ENCODE results near the gene PRSS16.
"Not testable (repeated sequence)": the region's sequence is repeated elsewhere in the genome, so short reads cannot be mapped to it uniquely, and the experiment has no call there.

Gene PRSS16

DNA sequence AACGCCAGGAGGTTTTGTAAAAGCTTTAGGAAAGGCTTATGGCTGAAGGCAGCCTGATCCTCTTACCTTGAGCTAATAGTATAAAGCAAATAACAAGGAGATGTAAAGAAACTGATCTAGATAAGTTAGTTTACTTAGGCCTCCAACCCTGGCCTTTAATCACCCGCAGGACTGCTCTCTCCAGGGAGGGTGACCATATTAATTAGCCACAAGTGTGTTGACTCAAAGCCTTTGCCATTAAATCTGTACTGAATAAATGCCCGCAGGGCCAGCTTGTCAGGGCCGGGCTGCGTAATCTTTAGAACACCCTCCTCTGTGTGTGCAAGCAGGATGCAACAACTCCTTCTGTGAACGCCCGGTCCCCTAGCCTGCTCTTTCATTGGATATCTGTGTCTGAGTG, 6.1 kb upstream of the PRSS16 start:
- DNase-seq (ENCODE audit: low read depth in 2 of 2, low spot score in 1 of 2), result no peak

DNA sequence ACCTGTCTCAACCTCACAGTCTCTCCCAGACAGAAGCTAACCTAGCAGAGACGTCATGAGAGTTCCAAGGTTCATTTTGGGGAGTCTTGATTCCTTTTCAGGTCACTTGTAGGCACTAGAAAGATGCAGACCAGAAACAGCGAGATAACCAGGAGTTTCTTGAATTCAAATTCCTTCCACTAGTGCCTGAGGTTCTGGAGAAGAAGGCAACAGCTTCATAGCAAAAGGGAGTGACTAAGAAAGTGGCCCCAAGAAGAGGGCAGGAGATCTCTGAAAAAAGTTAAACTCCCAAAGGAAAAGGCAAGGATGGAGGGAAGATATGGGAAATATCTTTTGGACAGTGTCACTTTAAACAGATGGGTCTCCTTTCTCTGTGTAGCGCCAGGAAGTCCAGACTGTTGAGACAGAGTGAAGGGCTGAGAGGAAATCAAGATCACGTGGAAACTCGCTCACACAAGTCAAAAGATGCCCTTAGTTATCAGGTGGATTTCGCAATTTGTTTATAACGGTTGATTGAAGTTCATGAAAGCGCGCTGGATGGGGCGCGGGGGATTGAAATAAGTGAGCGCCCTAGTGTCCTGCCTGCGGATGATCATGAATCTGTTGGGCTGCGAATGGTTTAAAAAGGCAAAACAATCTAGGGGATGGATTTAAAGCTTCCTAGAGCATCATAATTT, 4.8 kb upstream of the PRSS16 start:
- no peak for DNase-seq (ENCODE audit: low read depth in 2 of 2, low spot score in 1 of 2)

DNA sequence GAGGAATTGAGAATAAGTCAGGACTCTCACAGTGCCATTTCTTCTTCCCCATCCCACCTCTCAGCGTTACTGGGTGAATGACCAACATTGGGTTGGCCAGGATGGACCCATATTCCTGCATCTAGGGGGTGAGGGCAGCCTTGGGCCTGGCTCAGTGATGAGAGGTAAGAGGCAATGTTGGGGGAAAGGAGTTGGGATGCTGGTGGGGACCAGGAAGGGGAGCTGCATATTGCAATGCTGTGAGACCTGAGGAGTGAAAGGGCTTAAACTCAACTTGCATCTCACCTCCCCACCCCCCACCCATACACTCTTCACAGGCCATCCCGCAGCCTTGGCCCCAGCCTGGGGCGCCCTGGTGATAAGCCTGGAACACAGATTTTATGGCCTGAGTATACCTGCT, 1.3 kb downstream of the PRSS16 start:
- no peak for DNase-seq (ENCODE audit: low read depth in 2 of 2, low spot score in 1 of 2)

DNA sequence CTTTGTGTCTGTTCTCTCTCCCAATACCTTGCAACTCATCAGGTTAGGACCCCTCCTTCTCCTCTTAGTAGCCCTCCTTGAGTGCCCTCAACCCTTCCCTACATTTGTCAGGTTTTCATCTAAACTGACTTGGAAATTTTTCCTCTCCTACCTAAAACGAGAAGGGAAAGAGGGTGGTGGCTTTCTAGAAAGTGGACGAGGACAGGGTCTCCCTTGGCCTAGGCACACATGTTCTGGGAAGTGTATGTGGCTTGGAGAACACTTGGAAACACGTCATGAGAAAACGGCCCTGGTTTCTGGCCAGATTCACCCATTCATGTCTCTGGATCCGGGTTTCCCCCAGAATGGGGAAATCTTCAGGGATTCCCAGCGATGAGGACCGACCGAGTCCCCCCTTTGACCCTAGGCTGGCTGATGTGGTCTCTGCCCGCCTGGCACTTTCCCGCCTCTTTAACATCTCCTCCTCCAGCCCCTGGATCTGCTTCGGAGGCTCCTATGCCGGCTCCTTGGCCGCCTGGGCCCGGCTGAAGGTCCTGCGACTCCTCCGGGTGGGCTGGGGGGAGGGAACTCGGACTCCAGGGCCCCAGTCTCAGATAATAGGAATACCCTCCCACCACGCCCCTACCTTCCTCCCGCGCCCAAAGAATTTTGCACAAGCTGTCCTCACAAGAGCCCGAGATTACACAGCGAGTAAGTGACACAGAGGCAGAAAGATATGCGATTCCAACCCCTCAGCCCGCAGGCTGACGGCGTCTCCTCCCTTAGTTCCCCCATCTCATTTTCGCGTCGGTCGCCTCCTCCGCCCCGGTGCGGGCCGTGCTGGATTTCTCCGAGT, 3.0 kb downstream of the PRSS16 start:
- DNase-seq (ENCODE audit: low read depth in 2 of 2, low spot score in 1 of 2), result no peak

DNA sequence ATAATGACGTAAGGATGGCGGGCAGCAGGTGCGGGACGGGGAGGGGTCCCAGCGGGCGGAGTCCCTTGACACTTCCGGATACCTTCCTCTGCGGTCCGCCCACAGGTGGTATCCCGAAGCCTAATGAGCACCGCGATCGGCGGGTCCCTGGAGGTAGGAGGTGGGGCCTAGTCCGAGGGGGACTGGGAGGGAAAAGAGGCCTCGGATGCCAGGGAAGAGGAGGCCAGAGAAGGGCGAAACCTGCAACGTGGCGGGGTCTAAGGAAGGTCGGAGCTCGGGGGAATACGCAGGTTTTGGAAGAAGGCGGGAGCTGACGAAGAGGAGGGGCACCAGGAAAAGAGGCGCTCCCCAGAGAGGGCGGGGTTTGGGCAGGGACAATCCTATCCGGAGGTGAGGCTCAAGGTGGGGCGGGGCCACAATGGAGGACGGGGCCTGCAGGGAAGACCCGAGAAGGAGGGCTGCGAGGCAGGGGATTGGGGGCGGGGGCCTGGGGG, 3.7 kb downstream of the PRSS16 start:
- peak in 1 of 2 donors; percentile 30 for DNase-seq (ENCODE audit: low read depth in 2 of 2, low spot score in 1 of 2)

DNA sequence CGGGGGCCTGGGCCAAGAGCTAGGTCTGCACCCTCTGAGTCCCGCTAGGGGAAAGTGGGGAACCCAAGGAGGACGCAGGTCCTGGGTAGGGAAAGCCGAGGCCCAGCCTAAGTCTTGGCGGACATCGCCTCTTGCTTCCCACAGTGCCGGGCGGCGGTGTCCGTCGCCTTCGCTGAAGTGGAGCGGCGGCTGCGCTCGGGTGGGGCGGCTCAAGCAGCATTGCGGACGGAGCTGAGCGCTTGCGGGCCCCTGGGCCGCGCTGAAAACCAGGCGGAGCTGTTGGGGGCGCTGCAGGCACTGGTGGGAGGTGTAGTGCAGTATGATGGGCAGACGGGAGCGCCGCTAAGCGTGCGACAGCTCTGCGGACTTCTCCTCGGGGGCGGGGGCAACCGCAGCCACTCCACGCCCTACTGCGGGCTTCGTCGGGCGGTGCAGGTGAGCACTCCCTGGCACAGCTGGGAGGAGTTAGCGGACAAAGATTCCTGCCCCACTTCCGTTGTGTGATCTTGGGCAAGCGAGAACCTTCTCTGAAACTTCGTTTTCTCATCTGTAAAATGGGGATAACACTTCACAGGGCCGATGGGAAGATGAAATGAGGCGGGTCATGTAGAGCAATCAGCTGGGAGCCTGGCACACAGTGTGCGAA, 4.2 kb downstream of the PRSS16 start:
- peak in 1 of 2 donors; percentile 28 for DNase-seq (ENCODE audit: low read depth in 2 of 2, low spot score in 1 of 2)

DNA sequence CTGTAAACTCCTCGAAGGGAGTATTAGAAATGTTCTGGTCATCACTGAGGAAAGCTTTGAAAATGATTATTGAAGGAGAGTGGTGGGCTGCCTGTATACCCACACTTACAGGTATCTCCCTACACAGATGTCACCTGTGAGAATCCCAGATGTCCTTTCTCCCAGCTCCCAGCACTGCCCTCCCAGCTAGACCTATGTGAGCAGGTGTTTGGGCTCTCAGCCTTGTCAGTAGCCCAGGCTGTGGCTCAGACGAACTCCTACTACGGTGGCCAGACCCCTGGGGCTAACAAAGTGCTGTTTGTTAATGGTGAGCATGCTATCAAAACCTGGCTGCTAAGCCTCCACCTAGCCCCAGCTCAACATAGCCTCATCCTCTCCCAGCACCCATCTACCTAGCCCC, 7.1 kb downstream of the PRSS16 start:
- no peak for DNase-seq (ENCODE audit: low read depth in 2 of 2, low spot score in 1 of 2)

DNA sequence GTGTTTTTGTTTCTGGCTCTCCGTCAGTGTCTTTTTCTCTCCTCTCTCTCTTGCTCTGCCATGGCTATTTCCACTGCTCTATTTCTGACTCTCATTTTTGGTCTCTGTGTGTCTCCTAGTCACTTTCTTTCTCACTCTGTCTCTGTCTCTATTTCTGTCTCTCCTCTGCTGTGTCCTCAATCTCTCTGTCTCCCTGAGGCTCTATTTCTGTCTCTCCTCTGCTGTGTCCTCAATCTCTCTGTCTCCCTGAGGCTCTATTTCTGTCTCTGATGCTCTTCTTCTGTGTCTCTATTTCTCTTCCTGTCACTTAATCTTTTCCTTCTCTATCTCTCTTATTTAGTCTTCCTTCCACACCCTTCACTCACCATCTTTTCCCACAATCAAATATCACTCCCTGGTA, 8.4 kb downstream of the PRSS16 start:
- no peak for DNase-seq (ENCODE audit: low read depth in 2 of 2, low spot score in 1 of 2)

DNA sequence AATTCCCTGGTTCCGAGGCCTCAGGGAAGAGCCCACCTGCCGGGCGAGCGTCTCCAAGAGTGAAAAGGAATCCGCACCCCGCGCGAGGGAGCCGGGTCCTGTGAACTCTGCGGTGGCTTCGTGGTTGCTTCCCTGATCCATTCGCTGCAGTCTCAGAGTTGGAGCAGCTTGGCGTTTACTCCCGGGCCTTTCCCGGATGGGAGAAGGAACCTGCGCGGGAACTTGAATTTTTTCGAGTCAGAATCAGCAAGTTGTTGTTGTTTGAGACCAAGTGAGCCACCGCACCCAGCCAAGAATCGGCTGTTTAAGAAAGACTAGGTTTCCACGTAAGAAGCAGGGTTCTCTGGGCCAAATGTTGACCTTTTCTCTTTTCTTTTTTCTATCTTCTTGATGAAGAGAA, 12.9 kb downstream of the PRSS16 start:
- no peak for DNase-seq (ENCODE audit: low read depth in 2 of 2, low spot score in 1 of 2)

DNA sequence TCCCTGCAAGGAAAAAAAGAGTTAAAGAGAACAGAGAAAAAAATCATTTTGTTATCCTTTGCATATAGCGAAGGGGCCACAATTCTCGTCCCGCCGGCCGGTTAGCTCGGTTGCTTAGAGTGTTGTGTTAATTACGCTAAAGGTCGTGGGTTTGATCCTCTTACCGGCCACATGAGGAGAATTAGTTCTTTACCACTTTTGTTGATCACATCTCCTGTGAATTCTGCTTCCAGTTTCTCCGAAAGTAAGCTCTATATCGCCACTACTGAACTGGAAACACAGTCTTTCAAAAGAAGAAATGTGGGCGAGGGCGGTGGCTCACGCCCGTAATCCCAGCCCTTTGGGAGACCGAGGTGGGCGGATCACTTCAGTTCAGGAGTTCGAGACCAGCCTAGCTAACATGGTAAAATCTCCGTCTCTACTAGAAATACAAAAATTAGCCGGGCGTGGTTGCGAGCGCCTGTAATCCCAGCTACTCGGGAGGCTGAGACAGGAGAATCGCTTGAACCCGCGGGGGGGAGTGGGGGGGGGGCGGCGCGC, 13.4 kb downstream of the PRSS16 start:
- no peak for DNase-seq (ENCODE audit: low read depth in 2 of 2, low spot score in 1 of 2)

DNA sequence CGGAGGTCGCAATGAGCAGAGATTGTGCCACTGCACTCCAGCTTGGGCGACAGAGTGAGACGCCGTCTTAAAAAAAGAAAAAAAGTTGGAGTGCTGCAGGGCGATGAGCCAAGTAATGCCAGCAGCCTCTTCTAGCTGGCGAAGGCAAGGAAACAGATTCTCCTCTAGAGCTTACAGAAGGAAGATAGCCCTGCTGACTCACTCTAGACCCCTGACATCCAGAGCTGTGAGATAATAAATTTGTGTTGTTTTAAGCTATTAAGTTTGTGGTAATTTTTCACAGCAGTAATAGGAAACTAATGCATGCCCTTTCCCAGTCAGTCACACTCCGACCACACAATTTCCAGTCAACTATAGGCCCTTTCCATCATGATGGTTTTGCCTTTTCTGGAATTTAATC, 16.4 kb downstream of the PRSS16 start:
- no peak for DNase-seq (ENCODE audit: low read depth in 2 of 2, low spot score in 1 of 2)

DNA sequence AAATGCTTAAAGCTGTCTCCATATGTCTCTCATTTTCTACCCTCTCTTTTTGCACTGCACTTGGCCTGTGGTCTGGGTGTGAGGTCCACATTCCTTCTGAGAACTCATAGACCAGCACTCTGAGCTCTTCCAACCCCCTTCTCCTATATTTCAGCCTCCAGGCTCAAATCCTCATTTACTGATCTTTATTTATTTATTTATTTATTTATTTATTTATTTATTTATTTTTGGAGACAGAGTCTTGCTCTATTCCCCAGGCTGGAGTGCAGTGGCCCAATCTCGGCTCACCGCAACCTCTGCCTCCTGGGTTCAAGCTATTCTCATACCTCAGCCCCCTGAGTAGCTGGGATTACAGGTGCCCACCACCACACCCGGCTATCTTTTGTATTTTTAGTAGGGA, 19.5 kb downstream of the PRSS16 start:
- DNase-seq (ENCODE audit: low read depth in 2 of 2, low spot score in 1 of 2), result not testable (repeated sequence)

DNA sequence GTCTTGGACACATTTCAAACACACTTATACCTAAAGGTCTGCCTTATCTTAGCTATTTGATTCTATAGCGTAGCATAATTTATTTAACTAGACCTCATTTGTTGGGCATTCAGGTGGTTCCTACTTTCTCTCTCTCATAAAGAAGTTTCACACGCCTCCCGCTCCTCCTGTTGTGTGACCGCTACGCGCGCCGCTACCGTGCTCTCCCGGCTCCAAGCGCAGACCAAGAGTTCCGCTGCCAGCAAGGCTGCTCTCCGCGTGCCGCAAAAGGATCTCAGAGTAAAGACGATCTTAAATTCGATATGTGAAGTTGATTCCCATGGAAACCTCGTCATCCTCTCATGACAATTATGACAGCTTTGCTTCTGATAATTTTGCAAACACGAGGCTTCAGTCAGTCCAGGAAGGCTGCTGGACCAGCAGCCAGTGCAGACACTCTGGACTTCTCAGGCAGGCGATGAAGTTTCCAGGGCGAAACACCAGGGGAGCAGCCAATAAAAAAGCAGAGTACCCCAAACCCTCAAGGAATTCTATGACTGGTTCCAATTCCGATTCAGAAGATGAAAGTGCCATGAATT, 20.4 kb downstream of the PRSS16 start:
- DNase-seq (ENCODE audit: low read depth in 2 of 2, low spot score in 1 of 2), result no peak

DNA sequence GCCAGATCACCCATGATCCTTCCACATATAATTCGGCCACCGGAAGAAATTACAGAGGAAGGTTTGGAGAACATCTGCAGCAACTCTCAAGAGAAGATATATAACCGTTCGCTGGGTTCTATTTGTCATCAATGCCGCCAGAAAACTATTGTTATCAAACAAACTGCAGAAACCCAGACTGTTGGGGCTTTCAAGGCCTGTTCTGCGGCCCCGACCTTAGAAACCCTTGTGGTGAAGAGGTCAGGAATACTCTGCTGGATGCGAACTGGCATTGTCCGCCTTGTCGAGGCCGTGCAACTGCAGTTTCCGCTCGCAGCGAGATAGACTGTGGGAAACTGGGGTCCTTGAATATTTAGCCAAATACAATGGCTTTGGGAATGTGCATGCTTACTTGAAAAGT, 21.3 kb downstream of the PRSS16 start:
- no peak for DNase-seq (ENCODE audit: low read depth in 2 of 2, low spot score in 1 of 2)

DNA sequence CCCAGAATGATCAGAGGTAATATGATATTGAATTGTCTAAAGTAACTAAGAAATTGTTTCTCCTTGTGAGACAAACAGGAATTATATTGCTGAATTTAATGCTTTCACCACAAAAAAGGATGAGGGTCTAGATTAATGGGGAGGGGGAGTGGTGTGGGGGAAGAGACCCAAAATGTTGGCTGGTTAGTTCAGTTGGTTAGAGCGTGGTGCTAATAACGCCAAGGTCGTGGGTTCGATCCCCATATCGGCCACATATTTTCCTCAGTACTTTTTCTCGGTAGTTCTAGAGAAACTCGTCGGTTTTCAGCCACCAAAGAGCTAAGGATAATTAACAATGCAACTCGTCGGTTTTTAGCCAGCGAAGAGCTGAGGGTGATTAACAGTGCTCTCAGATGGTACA, 26.3 kb downstream of the PRSS16 start:
- no peak for DNase-seq (ENCODE audit: low read depth in 2 of 2, low spot score in 1 of 2)

DNA sequence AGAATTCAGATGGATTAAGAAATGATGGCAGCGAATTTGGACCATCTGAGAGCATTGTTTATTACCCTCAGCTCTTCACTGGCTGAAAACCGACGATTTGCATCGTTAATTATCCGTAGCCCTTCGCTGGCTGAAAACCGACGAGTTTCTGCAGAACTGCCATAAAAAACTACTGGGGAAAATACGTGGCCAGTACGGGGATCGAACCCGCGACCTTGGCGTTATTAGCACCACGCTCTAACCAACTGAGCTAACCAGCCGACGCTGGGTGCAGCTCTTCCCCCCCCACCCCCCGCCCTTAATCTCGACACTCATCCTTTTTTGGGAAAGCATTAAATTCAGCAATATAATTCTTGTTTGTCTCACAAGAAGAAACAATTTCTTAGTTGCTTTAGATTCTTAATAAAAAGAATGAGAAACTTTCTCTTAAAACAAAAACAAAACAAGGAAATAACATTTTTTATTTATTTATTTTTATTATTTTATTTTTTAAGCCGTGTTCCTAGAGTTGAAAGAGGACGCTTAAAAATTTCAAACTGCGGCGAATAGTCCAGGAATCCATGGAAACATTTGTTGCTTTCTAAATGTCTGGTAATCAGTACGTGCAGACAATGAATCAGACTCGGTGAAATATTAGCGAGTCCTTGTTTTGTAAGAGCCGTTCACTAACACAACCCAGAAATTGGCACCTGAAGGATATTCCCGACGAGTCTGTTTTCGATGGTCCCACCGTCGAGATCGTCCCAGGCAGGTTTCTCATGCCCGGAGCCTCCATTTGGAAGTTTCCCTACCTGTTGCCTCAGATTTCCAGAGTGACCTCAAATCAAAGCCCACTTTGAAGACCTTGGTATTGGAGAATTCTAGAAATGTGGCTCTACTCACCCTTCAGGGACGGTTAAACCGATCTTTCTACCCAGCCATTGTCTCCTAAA, 27.8 kb downstream of the PRSS16 start:
- DNase-seq (ENCODE audit: low read depth in 2 of 2, low spot score in 1 of 2), result no peak

DNA sequence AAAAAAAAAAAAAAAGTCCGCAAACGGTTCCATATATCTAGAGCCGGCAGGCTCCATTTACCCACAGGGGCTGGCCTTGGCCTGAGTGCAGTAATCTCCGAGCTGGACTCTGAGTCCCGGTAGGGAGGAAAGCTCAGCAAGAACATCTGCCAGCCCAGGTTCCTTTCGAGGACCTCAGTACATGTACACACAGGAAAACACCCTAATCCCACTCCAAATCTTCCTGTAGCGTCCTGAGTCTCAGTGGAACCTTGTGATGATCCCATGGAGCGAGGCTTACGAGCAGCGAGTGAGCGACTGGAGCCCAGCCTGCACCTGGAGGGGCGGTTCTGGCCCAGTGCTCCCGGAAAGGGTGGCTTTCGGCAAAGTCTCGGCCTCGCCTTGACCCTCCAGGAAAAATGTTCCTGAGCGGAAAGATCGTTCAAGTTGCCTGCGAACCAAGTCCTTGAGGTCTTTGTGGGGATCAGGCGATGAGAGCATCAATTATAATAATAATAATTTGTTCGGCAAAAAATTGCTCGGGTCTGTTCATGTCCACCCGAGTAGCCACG, 32.1 kb downstream of the PRSS16 start:
- DNase-seq (ENCODE audit: low read depth in 2 of 2, low spot score in 1 of 2), result no peak

DNA sequence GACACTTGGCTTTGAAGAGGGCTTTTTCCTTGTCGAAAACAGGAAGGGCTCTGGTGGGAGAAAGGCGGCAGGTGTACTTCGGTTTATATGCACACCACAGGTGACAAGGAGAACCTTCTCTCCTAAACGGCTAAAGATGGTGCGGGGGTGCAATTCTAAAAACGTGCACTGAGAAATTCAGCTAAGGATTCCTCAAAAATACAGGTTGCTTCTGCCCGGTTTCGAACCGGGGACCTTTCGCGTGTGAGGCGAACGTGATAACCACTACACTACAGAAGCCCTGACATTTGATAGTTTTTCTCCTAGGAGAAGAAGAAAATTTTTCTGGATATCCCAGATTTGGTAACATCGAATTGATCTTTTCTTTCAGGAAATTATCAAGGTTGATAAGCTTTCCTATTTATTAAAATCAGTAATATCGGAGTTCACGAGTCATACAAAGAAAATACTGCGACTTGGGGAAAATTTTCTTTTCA, 32.6 kb downstream of the PRSS16 start:
- DNase-seq (ENCODE audit: low read depth in 2 of 2, low spot score in 1 of 2), result no peak

DNA sequence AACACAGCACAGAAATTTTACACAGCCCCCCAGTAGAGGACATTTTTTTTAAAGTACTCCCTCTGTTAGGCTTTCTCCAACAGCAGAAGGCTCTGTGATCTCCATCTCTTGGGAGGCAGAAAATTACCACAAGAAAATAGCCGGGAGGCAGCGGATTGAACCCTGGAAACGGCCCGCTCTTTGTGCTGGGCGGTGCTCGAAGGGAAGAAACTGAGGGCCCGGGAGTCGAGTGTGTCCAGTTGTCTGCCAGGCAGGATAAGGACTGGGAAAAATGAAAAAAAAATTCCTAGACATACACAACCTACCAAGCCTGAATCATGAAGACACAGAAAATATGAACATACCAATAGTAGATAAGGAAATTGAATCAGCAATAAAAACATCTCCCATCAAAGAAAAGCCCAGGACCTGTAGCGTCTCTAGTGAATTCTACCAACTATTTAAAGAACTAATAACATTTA, 33.1 kb downstream of the PRSS16 start:
- DNase-seq (ENCODE audit: low read depth in 2 of 2, low spot score in 1 of 2), result no peak

DNA sequence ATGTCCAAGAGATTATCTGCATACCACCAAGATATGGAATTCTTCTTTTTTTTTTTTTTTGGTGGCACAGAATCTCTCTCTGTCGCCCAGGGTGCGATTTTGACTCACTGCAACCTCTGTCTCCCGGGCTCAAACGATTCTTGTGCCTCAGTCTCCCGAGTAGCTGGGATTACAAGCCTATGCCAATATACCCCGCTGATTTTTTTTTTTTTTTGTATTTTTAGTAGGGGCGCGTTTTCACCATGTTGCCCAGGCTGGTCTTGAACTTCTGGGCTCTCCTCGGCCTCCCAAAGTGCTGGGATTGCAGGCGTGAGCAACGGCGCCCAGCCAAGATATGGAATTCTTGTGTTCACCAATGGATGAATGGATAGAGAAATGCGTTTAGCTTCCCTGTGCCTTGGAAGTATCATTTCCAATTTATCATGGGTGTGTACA, 33.6 kb downstream of the PRSS16 start:
- no peak for DNase-seq (ENCODE audit: low read depth in 2 of 2, low spot score in 1 of 2)
